Measurements from ENCODE around the gene MTURN. TPM values are rescaled to one million over a fixed set of nuclear protein-coding genes. Genes with fewer than 3 reads are reported as not detected.
A peak's percentile ranks its signal among the peaks of the same experiment; 100 is the strongest.

Gene MTURN
- total RNA-seq, 1 experiment from 2014 or later, result 2.2 TPM

GRCh38 chr7:30171766-30172447 lies 37.1 kb downstream of the MTURN start:
- POLR2A ChIA-PET, result no interaction called here

GRCh38 chr7:30172451-30172850 lies 37.7 kb downstream of the MTURN start:
- no peaks in the 10 kb centered on the region for H3K9me3 Mint-ChIP-seq (ENCODE audit: unreplicated experiment)
- intact Hi-C loops (cut with micrococcal nuclease; ENCODE audit: unreplicated experiment), result no loop called here
- no TSS peak for BruUV-seq (replicated peaks)
- TF ChIP-seq, protein P1, sequence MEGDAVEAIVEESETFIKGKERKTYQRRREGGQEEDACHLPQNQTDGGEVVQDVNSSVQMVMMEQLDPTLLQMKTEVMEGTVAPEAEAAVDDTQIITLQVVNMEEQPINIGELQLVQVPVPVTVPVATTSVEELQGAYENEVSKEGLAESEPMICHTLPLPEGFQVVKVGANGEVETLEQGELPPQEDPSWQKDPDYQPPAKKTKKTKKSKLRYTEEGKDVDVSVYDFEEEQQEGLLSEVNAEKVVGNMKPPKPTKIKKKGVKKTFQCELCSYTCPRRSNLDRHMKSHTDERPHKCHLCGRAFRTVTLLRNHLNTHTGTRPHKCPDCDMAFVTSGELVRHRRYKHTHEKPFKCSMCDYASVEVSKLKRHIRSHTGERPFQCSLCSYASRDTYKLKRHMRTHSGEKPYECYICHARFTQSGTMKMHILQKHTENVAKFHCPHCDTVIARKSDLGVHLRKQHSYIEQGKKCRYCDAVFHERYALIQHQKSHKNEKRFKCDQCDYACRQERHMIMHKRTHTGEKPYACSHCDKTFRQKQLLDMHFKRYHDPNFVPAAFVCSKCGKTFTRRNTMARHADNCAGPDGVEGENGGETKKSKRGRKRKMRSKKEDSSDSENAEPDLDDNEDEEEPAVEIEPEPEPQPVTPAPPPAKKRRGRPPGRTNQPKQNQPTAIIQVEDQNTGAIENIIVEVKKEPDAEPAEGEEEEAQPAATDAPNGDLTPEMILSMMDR (IDR thresholded peaks at IDR 0.05; ENCODE audit: insufficient read depth in 1 of 2, low read depth in 1 of 2, low read length in 1 of 2, severe bottlenecking in 1 of 2, unreplicated experiment in 1 of 2), result no peak
- H3K36me3 ChIP-seq (ENCODE audit: control insufficient read depth, insufficient read depth, low read length), result no peaks in the 10 kb centered on the region
- CTCF ChIA-PET, result interaction anchor here (0.9 kb wide), 1 partner anchor 8 kb away, joined by 3 read pairs; no protein-coding TSS in a partner anchor
- H3K27me3 ChIP-seq (replicated peaks; ENCODE audit: control insufficient read depth, insufficient read depth, low read length), result no peaks in the 10 kb centered on the region
- H3K36me3 Mint-ChIP-seq (ENCODE audit: insufficient read depth, unreplicated experiment), result no peaks in the 10 kb centered on the region
- POLR2A ChIA-PET, result no interaction called here
- no peak overlapping the region for H3K4me3 Mint-ChIP-seq (ENCODE audit: unreplicated experiment)
- no peaks in the 10 kb centered on the region for H3K9me3 ChIP-seq
- DNase-seq, result no peak
- no peak overlapping the region for H3K27ac Mint-ChIP-seq (ENCODE audit: unreplicated experiment)
- H3K4me3 ChIP-seq (ENCODE audit: low read depth, low read length), result no peak overlapping the region
- H3K27me3 Mint-ChIP-seq (ENCODE audit: insufficient read depth, unreplicated experiment), result peaks cover 10% of the 10 kb centered on the region
- no peaks in the 10 kb centered on the region for H3K4me1 ChIP-seq
- peaks cover 6% of the 10 kb centered on the region for H3K4me1 Mint-ChIP-seq (ENCODE audit: low read depth, unreplicated experiment)

More at GRCh38 chr7:30171766-30172447, 37.1 kb downstream of the MTURN start:
- CTCF ChIA-PET, result no interaction called here
- intact Hi-C loops (cut with micrococcal nuclease; ENCODE audit: unreplicated experiment), result no loop called here
- BruUV-seq (replicated peaks), result no TSS peak
- Mint-ChIP-seq H3K4me1 (ENCODE audit: low read depth, unreplicated experiment) (peaks cover 6% of the 10 kb centered on the region), H3K4me3 (ENCODE audit: unreplicated experiment) (no peak overlapping the region), H3K36me3 (ENCODE audit: insufficient read depth, unreplicated experiment) (no peaks in the 10 kb centered on the region), H3K27me3 (ENCODE audit: insufficient read depth, unreplicated experiment) (peaks cover 10% of the 10 kb centered on the region), H3K27ac (ENCODE audit: unreplicated experiment) (no peak overlapping the region), H3K9me3 (ENCODE audit: unreplicated experiment) (no peaks in the 10 kb centered on the region)
- no peak for DNase-seq
- H3K4me3 ChIP-seq (ENCODE audit: low read depth, low read length), result no peak overlapping the region
- H3K9me3 ChIP-seq, result no peaks in the 10 kb centered on the region
- no peaks in the 10 kb centered on the region; the same call in 1 of the 2 replicates for H3K4me1 ChIP-seq
- TF ChIP-seq, protein P1 (IDR thresholded peaks at IDR 0.05; ENCODE audit: insufficient read depth in 1 of 2, low read depth in 1 of 2, low read length in 1 of 2, severe bottlenecking in 1 of 2, unreplicated experiment in 1 of 2), result no peak
- no peaks in the 10 kb centered on the region for H3K36me3 ChIP-seq (ENCODE audit: control insufficient read depth, insufficient read depth, low read length)
- H3K27me3 ChIP-seq (replicated peaks; ENCODE audit: control insufficient read depth, insufficient read depth, low read length), result no peaks in the 10 kb centered on the region

DNA sequence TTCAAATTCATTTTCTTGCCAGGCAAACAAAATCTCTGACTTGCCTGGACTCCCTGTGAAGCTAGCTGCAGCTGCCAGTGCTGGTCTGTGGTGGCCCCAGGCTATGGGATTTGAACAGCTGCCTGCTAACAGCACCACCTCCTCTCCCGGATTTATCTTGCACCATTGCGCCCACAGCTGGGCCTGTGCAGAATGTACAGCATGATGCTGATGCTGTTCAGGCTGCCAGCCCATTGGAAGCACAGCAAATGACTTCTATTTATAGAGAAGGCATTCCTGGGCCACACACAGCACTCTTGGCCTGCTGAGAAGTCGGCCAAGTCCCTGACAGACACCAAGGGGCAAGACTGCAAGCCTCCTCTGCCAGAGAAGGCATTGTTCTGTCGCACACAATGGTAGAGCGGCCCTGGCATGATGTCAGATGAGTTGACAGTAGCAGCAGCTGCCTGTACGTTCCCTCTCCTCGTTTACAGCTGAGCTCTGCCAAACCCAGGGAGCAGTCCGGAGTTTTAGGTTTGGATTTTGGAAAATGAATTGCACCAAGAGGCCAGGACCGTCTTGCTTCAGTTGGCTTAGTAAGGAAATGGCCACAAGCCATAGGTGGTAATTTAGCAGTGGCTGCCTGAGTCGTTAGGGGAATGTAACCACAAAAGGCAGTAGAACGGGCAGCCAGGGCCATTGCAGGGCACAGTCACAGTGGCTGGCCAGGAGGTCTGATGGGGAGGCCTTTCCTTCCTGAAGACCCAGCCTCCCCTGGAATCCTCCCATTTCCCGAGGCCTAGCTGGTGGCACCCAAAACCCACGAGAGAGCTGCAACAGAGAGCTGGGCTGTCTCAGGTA lies 38.5 kb downstream of the MTURN start:
- intact Hi-C loops (cut with micrococcal nuclease; ENCODE audit: unreplicated experiment), result no loop called here
- no peaks in the 10 kb centered on the region for H3K36me3 Mint-ChIP-seq (ENCODE audit: insufficient read depth, unreplicated experiment)
- H3K4me3 Mint-ChIP-seq (ENCODE audit: unreplicated experiment), result no peak overlapping the region
- POLR2A ChIA-PET, result no interaction called here
- TF ChIP-seq, protein P1 (IDR thresholded peaks at IDR 0.05; ENCODE audit: insufficient read depth in 1 of 2, low read depth in 1 of 2, low read length in 1 of 2, severe bottlenecking in 1 of 2, unreplicated experiment in 1 of 2), result no peak
- H3K27me3 Mint-ChIP-seq (ENCODE audit: insufficient read depth, unreplicated experiment), result peaks cover 4% of the 10 kb centered on the region
- Histone ChIP-seq H3K27me3 (replicated peaks; ENCODE audit: control insufficient read depth, insufficient read depth, low read length) (no peaks in the 10 kb centered on the region), H3K36me3 (ENCODE audit: control insufficient read depth, insufficient read depth, low read length) (no peaks in the 10 kb centered on the region), H3K4me3 (ENCODE audit: low read depth, low read length) (no peak overlapping the region), H3K4me1 (no peaks in the 10 kb centered on the region), H3K9me3 (no peaks in the 10 kb centered on the region)
- CTCF ChIA-PET, result interaction anchor here (0.9 kb wide), 1 partner anchor 9 kb away, joined by 3 read pairs; no protein-coding TSS in a partner anchor
- no peak overlapping the region for H3K27ac Mint-ChIP-seq (ENCODE audit: unreplicated experiment)
- no peaks in the 10 kb centered on the region for H3K9me3 Mint-ChIP-seq (ENCODE audit: unreplicated experiment)
- DNase-seq, result peak; percentile 43 to 69
- peaks cover 6% of the 10 kb centered on the region for H3K4me1 Mint-ChIP-seq (ENCODE audit: low read depth, unreplicated experiment)
- no TSS peak for BruUV-seq (replicated peaks)

Data from Caco-2 (cell line).